HAP-1 (cell line): ENCODE results near the gene GABRR2.
"Not testable (repeated sequence)": the region's sequence is repeated elsewhere in the genome, so short reads cannot be mapped to it uniquely, and the experiment has no call there.

Experiments
- DNase-seq, 2 experiments: peaks; one replicate each; pipeline ENCODE4 v3.0.0-alpha.2; 2016 to 2020; ENCODE audit warnings: low spot score in 2 of 2
- H3K27me3 ChIP-seq: fragments of 250-450 bp; sonication (Bioruptor Pico); 2 replicates; pipeline ENCODE4 v1.5.1; 2020; ENCODE audit warnings: low read depth, mild to moderate bottlenecking, moderate library complexity
- H3K36me3 ChIP-seq: fragments of 250-450 bp; sonication (Bioruptor Pico); replicated peaks from 2 replicates; pipeline ENCODE4 v1.5.1; 2020; ENCODE audit warnings: mild to moderate bottlenecking
- H3K4me1 ChIP-seq: fragments of 250-450 bp; sonication (Bioruptor Pico); 2 replicates; pipeline ENCODE4 v1.5.1; 2020; ENCODE audit warnings: mild to moderate bottlenecking
- H3K4me3 ChIP-seq: fragments of 250-450 bp; sonication (Bioruptor Pico); 2 replicates; pipeline ENCODE4 v1.5.1; 2020; ENCODE audit warnings: mild to moderate bottlenecking, moderate library complexity
- H3K9me3 ChIP-seq: fragments of 250-450 bp; sonication (Bioruptor Pico); 2 replicates; pipeline ENCODE4 v1.5.1; 2020; ENCODE audit warnings: mild to moderate bottlenecking, moderate library complexity
- in situ Hi-C: fragments of 300-500 bp; cut with MboI; formaldehyde crosslinking; loops from 3 replicates; pipeline ENCODE4 v1.14.3; 2020; ENCODE audit warnings: low sequenced_read_pairs, inconsistent platforms, mixed read lengths

GABRR2 gene

DNA sequence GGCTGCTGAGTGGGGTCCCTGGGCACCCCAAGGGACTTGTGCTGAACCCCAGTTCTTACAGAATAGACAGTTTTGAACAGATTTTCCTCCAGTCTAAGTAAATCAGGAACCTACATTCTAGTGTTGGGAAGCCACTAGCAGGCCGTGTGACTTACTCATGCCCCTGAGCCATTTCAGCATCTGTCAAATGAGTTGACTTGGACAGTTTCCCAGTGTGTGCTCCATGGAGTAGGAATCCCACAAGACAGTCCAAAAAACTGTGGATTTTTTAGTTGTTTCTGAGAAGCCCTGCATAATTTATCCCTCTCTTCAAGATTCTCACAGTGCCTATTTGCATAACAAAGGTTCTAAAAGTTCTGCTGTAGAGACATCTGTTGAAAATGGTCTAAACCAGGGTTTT, 2.1 kb downstream of the GABRR2 start:
- Histone ChIP-seq H3K27me3 (0 out of 2 replicates have a peak, but pooled peaks cover 2% of the 10 kb centered on the region), H3K4me1 (peaks cover 22% of the 10 kb centered on the region), H3K4me3 (no peak overlapping the region), H3K9me3 (no peaks in the 10 kb centered on the region), H3K36me3 (no peaks in the 10 kb centered on the region)
- DNase-seq, result peak; percentile 37 to 41
- in situ Hi-C loops, result no loop called here

DNA sequence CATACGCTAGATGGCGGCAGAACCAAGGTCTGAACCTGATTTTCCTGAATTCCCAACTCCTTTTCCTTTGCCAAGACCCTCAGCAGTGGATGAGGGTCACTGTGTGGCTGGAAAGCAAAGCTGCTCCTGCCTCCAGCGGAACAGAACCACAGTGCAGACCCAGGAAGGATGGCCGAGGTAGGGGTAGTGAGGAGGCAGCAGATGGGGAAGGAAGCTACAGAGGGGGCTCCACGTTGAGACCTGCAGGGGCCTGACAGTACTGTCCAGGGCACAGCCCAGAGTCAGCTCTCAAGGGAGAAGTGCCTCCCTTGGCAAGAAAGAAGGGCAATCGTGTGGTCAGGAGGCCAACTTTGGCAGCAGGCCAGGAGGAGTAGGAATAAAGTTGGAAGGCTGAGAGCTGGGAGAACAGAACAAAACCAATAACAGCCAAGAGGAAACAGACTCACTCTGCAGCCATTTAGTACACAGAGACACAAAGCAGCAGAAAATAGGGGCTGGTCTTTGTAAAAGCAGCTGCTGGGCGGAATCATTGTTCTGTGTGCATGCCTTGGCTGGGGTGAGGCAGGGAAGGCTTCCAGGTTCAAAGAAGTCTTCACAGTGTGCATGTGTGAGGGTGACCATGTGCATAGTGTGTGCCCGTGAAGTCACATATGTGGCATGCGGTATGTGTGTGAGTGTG, 3.1 kb downstream of the GABRR2 start:
- Histone ChIP-seq H3K4me1 (peaks cover 22% of the 10 kb centered on the region), H3K36me3 (no peaks in the 10 kb centered on the region), H3K27me3 (0 out of 2 replicates have a peak, but pooled peaks cover 2% of the 10 kb centered on the region), H3K4me3 (no peak overlapping the region), H3K9me3 (no peaks in the 10 kb centered on the region)
- in situ Hi-C loops, result no loop called here
- DNase-seq, result peak; percentile 52 to 70

DNA sequence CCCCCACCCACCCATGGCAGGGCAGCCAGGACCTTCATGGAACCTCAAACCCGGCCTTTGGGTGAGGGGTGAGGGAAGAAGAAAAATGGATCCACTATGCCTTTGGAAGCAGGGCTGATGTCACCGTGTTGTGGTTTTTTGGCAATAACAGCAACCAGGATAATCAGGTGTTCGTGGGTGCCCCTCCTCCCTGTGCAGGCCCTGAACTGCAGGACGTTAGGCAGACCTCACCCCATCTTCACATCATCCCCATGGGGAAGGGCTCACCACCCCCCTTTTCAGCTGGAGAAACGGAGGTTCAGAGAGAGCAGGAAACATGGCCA, 3.6 kb downstream of the GABRR2 start:
- Histone ChIP-seq H3K36me3 (no peaks in the 10 kb centered on the region), H3K4me3 (no peak overlapping the region), H3K27me3 (peaks cover 5% of the 10 kb centered on the region; the same call in 1 of the 2 replicates), H3K9me3 (no peaks in the 10 kb centered on the region), H3K4me1 (peaks cover 22% of the 10 kb centered on the region)
- DNase-seq, result no peak
- in situ Hi-C loops, result no loop called here

DNA sequence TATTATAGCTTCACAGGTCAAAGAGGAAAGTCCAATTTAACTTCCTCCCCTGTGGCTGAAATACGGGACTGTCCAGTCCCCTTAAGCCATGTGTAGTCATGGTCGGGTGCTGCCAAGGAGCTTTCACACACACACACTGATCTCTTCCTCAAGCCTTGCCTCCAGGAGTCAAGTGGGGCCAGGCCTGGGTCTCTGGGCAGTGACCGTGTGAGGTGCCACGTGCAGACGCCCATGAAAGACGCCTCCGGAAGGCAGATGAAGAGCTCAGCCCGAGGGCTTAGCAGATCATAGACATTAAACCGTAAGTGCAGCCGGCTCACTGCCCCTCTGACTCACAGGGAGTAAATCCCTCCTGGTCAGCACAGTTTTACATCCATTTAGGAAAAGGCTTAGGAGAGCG, 4.2 kb downstream of the GABRR2 start:
- no peak overlapping the region for H3K4me3 ChIP-seq
- in situ Hi-C loops, result no loop called here
- peak in 1 of 2 experiments; percentile 42 for DNase-seq
- H3K36me3 ChIP-seq, result no peaks in the 10 kb centered on the region
- H3K9me3 ChIP-seq, result no peaks in the 10 kb centered on the region
- H3K4me1 ChIP-seq, result peaks cover 22% of the 10 kb centered on the region
- peaks cover 5% of the 10 kb centered on the region; the same call in 1 of the 2 replicates for H3K27me3 ChIP-seq

DNA sequence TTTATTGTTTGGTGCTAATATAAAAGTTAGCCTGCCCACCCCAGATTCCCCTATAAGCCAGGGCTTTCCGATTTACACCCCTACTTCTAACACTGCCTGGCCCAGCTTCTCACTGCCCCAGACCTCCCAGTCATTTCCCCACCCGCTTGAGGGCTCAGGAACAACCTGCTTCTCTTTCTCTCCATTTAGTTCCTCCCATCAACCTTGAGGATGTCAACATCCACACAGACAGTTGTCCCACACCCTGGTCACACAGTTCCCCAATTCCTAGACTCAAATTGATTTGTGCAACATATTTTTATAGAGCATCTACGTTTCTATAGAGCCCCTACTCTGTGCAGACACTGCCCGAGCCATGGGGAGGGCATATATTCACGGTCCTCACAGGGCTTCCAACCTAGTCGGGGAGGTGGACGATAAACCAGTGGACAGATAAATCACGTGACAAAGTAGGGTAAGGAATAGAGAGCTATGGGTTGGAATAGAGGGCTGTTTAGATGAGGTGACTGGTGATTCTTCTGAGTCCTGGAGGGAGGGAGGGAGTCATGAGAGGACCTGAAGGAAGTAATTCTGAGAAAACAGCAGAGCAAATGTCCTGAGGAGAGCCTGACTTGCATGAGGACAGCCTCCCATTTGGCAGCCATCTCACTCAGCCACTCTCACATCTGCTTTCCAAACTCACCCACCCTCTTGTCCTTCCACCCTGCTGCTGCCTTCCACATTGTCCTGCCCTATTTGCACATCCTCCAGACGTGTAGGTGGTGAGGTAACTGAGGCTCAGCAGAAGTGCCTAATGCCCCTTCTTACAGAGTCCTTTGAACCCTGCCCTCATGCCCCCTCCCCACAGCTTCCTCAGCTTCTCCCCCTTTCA, 6.3 kb downstream of the GABRR2 start:
- in situ Hi-C loops, result no loop called here
- Histone ChIP-seq H3K4me3 (no peak overlapping the region), H3K4me1 (peaks cover 22% of the 10 kb centered on the region), H3K9me3 (no peaks in the 10 kb centered on the region), H3K36me3 (no peaks in the 10 kb centered on the region), H3K27me3 (peaks cover 5% of the 10 kb centered on the region; the same call in 1 of the 2 replicates)
- DNase-seq, result no peak

DNA sequence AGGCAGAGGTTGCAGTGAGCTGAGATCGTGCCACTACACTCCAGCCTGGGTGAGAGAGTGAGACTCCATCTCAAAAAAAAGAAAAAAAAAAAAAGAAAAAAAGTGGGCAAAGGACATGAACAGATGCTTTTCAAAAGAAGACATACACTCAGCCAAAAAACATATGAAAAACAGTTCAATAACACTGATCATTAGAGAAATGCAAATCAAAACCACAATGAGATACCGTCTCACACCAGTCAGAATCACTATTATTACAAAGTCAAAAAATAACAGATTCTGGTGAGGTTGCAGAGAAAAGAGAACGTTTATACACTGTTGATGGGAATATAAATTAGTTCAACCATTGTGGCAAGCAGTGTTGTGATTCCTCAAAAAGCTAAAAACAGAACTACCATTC, 10.6 kb downstream of the GABRR2 start:
- H3K9me3 ChIP-seq, in situ Hi-C loops: not testable (repeated sequence)

DNA sequence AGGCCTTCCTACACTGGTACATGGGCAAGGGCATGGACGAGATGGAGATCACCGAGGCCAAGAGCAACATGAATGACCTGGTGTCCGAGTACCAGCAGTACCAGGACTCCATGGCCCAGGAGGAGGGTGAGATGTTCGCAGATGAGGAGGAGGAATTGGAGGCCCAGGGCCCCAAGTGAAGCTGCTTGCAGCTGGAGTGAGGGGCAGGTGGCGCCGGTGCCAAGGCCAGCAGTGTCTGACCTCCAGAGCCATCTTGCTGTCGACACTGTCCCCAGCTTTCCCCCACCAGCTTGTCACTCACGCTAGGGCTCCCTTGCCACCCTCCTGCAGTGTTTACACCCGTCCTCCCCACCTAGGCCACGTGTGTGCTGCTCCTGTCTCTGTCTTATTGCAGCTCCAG, 12.2 kb downstream of the GABRR2 start:
- Histone ChIP-seq H3K27me3 (peaks cover 3% of the 10 kb centered on the region; the same call in 1 of the 2 replicates), H3K9me3 (no peaks in the 10 kb centered on the region), H3K4me1 (peaks cover 12% of the 10 kb centered on the region), H3K4me3 (no peak overlapping the region), H3K36me3 (no peaks in the 10 kb centered on the region)
- DNase-seq, result no peak
- in situ Hi-C loops, result no loop called here

More for the DNA sequence above, 10.6 kb downstream of the GABRR2 start:
- H3K4me3 ChIP-seq, H3K4me1 ChIP-seq, H3K27me3 ChIP-seq, DNase-seq, H3K36me3 ChIP-seq: not testable (repeated sequence)

DNA sequence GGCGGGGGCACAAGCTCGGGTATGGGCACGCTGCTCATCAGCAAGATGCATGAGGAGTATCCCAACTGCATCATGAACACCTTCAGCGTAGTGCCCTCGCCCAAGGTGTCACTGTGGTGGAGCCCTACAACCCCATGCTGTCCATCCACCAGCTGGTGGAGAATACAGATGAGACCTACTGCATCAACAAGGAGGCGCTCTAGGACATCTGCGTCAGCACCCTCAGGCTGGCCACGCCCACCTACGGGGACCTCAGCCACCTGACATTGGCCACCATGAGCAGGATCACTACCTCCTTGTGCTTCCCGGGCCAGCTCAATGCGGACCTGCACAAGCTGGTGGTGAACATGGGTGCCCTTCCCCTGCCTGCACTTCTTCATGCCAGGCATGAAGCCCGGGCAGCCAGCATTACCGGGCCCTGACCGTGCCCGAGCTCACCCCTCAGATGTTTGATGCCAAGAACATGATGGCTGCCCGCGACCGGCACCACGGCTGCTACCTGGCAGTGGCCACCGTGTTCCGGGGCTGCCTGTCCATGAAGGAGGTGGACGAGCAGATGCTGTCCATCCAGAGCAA, 12.8 kb downstream of the GABRR2 start:
- H3K4me1 ChIP-seq, result peaks cover 16% of the 10 kb centered on the region
- no peak overlapping the region for H3K4me3 ChIP-seq
- no peaks in the 10 kb centered on the region for H3K36me3 ChIP-seq
- in situ Hi-C loops, result no loop called here
- H3K9me3 ChIP-seq, result no peaks in the 10 kb centered on the region
- no peak for DNase-seq
- peaks cover 3% of the 10 kb centered on the region; the same call in 1 of the 2 replicates for H3K27me3 ChIP-seq

DNA sequence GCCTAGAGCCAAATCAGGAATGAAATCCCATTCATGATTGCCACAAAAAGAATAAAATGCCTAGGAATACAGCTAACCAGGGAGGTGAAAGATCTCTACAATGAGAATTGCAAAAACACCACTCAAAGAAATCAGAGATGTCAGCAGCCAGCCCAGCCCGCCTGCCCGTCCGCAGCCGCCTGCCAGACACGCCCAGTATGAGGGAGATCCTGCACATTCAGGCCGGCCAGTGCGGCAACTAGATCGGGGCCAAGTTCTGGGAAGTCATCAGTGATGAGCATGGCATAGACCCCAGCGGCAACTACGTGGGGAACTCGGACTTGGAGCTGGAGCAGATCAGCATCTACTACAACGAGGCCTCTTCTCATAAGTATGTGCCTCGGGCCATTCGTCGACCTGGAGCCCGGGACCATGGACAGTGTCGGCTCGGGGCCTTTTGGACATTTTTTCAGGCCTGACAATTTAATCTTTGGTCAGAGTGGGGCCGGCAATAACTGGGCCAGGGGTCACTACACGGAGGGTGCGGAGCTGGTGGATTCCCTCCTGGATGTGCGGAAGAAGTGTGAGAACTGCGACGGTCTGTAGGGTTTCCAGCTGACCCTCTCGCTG, 13.4 kb downstream of the GABRR2 start:
- no peak for DNase-seq
- peaks cover under 1% of the 10 kb centered on the region; the same call in 1 of the 2 replicates for H3K27me3 ChIP-seq
- in situ Hi-C loops, result no loop called here
- no peak overlapping the region for H3K4me3 ChIP-seq
- no peaks in the 10 kb centered on the region for H3K9me3 ChIP-seq
- no peaks in the 10 kb centered on the region for H3K36me3 ChIP-seq
- peaks cover 16% of the 10 kb centered on the region for H3K4me1 ChIP-seq

DNA sequence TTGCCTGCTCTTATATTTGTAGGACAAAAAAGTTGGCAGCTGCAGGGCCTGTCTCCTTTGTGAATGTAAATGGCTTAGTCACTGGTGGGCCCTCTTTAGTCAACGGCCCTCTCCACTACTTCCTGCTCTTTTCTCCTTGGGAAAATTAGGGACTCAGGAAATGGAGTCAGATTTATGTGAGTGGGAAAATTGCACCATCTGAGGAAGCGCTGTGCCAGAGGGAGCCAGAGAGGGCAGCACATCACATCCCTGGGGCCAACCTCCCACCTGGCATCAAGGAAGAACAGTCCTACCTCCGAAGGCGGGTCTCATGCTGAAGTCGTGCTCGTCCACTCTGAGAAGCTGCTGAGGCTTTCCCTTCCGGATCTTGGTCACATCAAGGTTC, 15.6 kb downstream of the GABRR2 start:
- peak in 1 of 2 experiments; percentile 34 for DNase-seq
- H3K36me3 ChIP-seq, result no peaks in the 10 kb centered on the region
- 0 out of 2 replicates have a peak, but pooled peaks cover 5% of the 10 kb centered on the region for H3K27me3 ChIP-seq
- peaks cover 16% of the 10 kb centered on the region for H3K4me1 ChIP-seq
- H3K9me3 ChIP-seq, result no peaks in the 10 kb centered on the region
- in situ Hi-C loops, result no loop called here
- no peak overlapping the region for H3K4me3 ChIP-seq

DNA sequence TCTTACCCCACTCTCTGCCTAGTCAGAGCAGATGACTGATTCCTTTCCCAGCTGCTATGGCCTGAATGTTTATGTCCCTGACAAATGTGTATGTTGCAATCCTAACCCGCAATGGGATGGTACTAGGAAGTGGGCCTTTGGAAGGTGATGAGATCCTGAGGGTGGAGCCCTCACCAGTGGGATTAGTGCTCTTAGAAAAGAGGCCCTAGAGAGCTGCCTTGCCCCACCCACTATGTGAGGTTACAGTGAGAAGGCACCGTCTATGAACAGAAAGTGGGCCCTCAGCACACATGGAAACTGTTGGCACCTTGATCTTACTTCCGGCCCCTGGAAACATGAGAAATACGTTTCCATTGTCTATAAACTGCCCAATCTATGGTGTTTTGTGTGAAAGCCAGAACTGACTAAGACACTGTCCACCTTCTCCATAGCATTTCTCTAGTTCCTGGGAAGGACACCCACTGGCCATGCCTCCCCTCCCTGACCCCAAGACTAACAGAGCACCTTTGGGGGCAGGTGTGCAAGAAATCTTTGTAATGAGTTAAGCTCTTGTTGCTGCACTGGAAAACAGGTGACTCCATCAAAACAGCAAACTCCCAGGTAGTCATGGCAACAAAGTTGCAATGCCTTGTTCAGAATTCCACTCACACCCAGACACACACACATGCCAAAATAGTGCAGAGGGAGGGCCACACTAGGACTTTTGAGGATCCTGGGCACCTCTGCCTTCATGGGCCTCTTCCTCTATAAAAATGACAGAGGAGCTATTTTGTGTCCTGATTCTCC, 16.2 kb downstream of the GABRR2 start:
- peak in 1 of 2 experiments; percentile 46 for DNase-seq
- Histone ChIP-seq H3K4me3 (no peak overlapping the region), H3K9me3 (no peaks in the 10 kb centered on the region), H3K27me3 (0 out of 2 replicates have a peak, but pooled peaks cover 5% of the 10 kb centered on the region), H3K36me3 (no peaks in the 10 kb centered on the region), H3K4me1 (peaks cover 16% of the 10 kb centered on the region)
- in situ Hi-C loops, result no loop called here

DNA sequence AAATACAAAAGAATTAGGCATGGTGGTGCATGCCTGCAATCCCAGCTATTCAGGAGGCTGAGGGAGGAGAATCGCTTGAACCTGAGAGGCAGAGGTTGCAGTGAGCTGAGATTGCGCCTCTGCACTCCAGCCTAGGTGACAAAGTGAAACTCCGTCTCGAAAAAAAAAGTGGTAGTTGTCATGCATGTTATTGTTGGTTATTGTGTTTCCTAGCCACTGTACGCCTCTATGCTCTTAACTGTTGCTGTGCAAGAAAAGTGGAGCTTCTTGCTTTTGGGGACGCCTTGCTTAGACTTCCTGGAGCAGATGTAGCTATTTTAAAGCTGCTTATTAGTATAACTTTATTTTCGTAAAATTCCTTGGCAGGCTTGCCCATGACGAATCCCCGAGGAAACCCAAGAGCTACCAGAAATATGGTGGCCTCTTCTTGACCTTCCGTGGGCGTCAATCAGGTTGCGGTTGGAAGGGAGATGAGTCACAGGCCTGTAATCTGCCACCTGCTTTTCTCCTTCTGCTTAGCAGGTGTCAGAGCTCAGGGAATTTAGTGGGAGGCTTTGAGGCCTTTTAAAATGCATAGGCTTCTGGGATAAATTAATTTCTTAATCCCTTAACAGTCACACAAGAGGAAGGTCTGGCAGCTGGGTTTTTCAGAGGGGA, 17.3 kb downstream of the GABRR2 start:
- in situ Hi-C loops, result no loop called here
- H3K4me3 ChIP-seq, result no peak overlapping the region
- peaks cover 16% of the 10 kb centered on the region for H3K4me1 ChIP-seq
- peak; percentile 81 to 92 for DNase-seq
- no peaks in the 10 kb centered on the region for H3K9me3 ChIP-seq
- H3K36me3 ChIP-seq, result no peaks in the 10 kb centered on the region
- H3K27me3 ChIP-seq, result peaks cover 8% of the 10 kb centered on the region; the same call in 1 of the 2 replicates
